Measurements from ENCODE around the gene POLG2. TPM values are rescaled to one million over a fixed set of nuclear protein-coding genes. Genes with fewer than 3 reads are reported as not detected.

Gene POLG2
- total RNA-seq, 1 donor from 2014 or later: 10.8 TPM

- no peak for FAIRE-seq
- Histone ChIP-seq H3K36me3 (ENCODE audit: control insufficient read depth, insufficient read depth, low read length) (peaks cover 30% of the 10 kb centered on the region), H3K4me3 (ENCODE audit: low read depth, low read length) (no peak overlapping the region), H3K27me3 (ENCODE audit: control insufficient read depth, insufficient read depth, low read length) (no peaks in the 10 kb centered on the region)
- TF ChIP-seq CTCF (IDR thresholded peaks at IDR 0.05; ENCODE audit: insufficient read depth, low read length, severe bottlenecking): no peak
- DNase-seq (ENCODE audit: low read depth): no peak
Measured at GRCh38 chr17:64502021-64502420, 5.2 kb upstream of the POLG2 start.

GRCh38 chr17:64500862-64501765, 4.3 kb upstream of the POLG2 start:
- no peak for DNase-seq (ENCODE audit: low read depth)

GRCh38 chr17:64500487-64500859, 3.6 kb upstream of the POLG2 start:
- no peak for TF ChIP-seq CTCF (IDR thresholded peaks at IDR 0.05; ENCODE audit: insufficient read depth, low read length, severe bottlenecking)
- FAIRE-seq (no peak), DNase-seq (ENCODE audit: low read depth) (no peak)
- Histone ChIP-seq H3K27me3 (ENCODE audit: control insufficient read depth, insufficient read depth, low read length) (no peaks in the 10 kb centered on the region), H3K36me3 (ENCODE audit: control insufficient read depth, insufficient read depth, low read length) (peaks cover 30% of the 10 kb centered on the region), H3K4me3 (ENCODE audit: low read depth, low read length) (no peak overlapping the region)

More at GRCh38 chr17:64500862-64501765, 4.3 kb upstream of the POLG2 start:
- Histone ChIP-seq H3K27me3 (ENCODE audit: control insufficient read depth, insufficient read depth, low read length) (no peaks in the 10 kb centered on the region), H3K4me3 (ENCODE audit: low read depth, low read length) (no peak overlapping the region), H3K36me3 (ENCODE audit: control insufficient read depth, insufficient read depth, low read length) (peaks cover 30% of the 10 kb centered on the region)
- no peak for TF ChIP-seq CTCF (IDR thresholded peaks at IDR 0.05; ENCODE audit: insufficient read depth, low read length, severe bottlenecking)
- FAIRE-seq: no peak

- TF ChIP-seq CTCF (IDR thresholded peaks at IDR 0.05; ENCODE audit: insufficient read depth, low read length, severe bottlenecking): no peak
- DNase-seq (ENCODE audit: low read depth) (peak; percentile 49), FAIRE-seq (no peak)
- peaks cover 30% of the 10 kb centered on the region for H3K36me3 ChIP-seq (ENCODE audit: control insufficient read depth, insufficient read depth, low read length)
- no peaks in the 10 kb centered on the region for H3K27me3 ChIP-seq (ENCODE audit: control insufficient read depth, insufficient read depth, low read length)
- no peak overlapping the region for H3K4me3 ChIP-seq (ENCODE audit: low read depth, low read length)
Measured at GRCh38 chr17:64499805-64500486, 3.1 kb upstream of the POLG2 start.

- FAIRE-seq: no peak
- DNase-seq (ENCODE audit: low read depth): no peak
- no peaks in the 10 kb centered on the region for H3K27me3 ChIP-seq (ENCODE audit: control insufficient read depth, insufficient read depth, low read length)
- peaks cover 27% of the 10 kb centered on the region for H3K36me3 ChIP-seq (ENCODE audit: control insufficient read depth, insufficient read depth, low read length)
- TF ChIP-seq CTCF (IDR thresholded peaks at IDR 0.05; ENCODE audit: insufficient read depth, low read length, severe bottlenecking): no peak
- no peak overlapping the region for H3K4me3 ChIP-seq (ENCODE audit: low read depth, low read length)
Measured at GRCh38 chr17:64498308-64499203, 1.7 kb upstream of the POLG2 start.
